RPMI7951 (cell line): ENCODE measurements around the gene ELFN2. TPM values are rescaled to one million over a fixed set of nuclear protein-coding genes. Genes with fewer than 3 reads are reported as not detected.
A peak's percentile ranks its signal among the peaks of the same experiment; 100 is the strongest.

Experiments used
- DNase-seq: peaks from one replicate; pipeline ENCODE4 v3.0.0-alpha.2; 2012; ENCODE audit warnings: low read depth
- total RNA-seq: library from RNA; depleted of rRNA; stranded (reverse); fragments of >200 nt; shearing (Covaris generic); gene quantifications from 2 replicates; pipeline ENCODE4 v1.2.3, GENCODE V29; 2014

The ELFN2 gene
- total RNA-seq, 1 experiment from 2014 or later = under 0.01 TPM

- peak; percentile 80 for DNase-seq
Measured at GRCh38 chr22:37454857-37455686, 27.8 kb upstream of the ELFN2 start.

GRCh38 chr22:37453696-37454095, 26.4 kb upstream of the ELFN2 start:
- DNase-seq = no peak

- no peak for DNase-seq
Measured at GRCh38 chr22:37451218-37451617, 23.9 kb upstream of the ELFN2 start.

- DNase-seq = no peak
Measured at GRCh38 chr22:37449331-37450001, 22.2 kb upstream of the ELFN2 start.

GRCh38 chr22:37448516-37449127, 21.3 kb upstream of the ELFN2 start:
- no peak for DNase-seq

GRCh38 chr22:37445501-37445900, 18.2 kb upstream of the ELFN2 start:
- DNase-seq = no peak

- no peak for DNase-seq
Measured at GRCh38 chr22:37443977-37444376, 16.7 kb upstream of the ELFN2 start.

GRCh38 chr22:37443086-37443485, 15.8 kb upstream of the ELFN2 start:
- DNase-seq = no peak

GRCh38 chr22:37442537-37442936, 15.3 kb upstream of the ELFN2 start:
- DNase-seq = peak; percentile 39

- DNase-seq = no peak
Measured at GRCh38 chr22:37442135-37442534, 14.9 kb upstream of the ELFN2 start.

- no peak for DNase-seq
Measured at GRCh38 chr22:37440875-37441274, 13.6 kb upstream of the ELFN2 start.

GRCh38 chr22:37439347-37439746, 12.1 kb upstream of the ELFN2 start:
- DNase-seq = no peak

GRCh38 chr22:37435970-37436603, 8.8 kb upstream of the ELFN2 start:
- no peak for DNase-seq

GRCh38 chr22:37433786-37434185, 6.5 kb upstream of the ELFN2 start:
- peak; percentile 36 for DNase-seq

- no peak for DNase-seq
Measured at GRCh38 chr22:37432708-37433054, 5.4 kb upstream of the ELFN2 start.

GRCh38 chr22:37431801-37432707, 4.8 kb upstream of the ELFN2 start:
- DNase-seq = peak; percentile 98

- no peak for DNase-seq
Measured at GRCh38 chr22:37431366-37431765, 4.1 kb upstream of the ELFN2 start.

GRCh38 chr22:37430941-37431340, 3.7 kb upstream of the ELFN2 start:
- no peak for DNase-seq

GRCh38 chr22:37428649-37429586, 1.6 kb upstream of the ELFN2 start:
- DNase-seq = peak; percentile 34
